Tibial nerve (tissue), 3 donors: Measurements from ENCODE around the gene KIDINS220.

Experiments
- CTCF ChIP-seq, 5 experiments: fragments of 200-600 bp in 3 of 5; fragments of 450-650 bp in 2 of 5; sonication (generic) in 3 of 5; IDR thresholded peaks; one replicate each; pipeline ENCODE4 v1.5.1; 2016 to 2019; ENCODE audit warnings: antibody characterized with exemption in 5 of 5, mild to moderate bottlenecking in 3 of 5, moderate library complexity in 2 of 5
- POLR2A ChIP-seq, 2 donors: fragments of 450-650 bp; IDR thresholded peaks; one replicate each; pipeline ENCODE4 v1.6.1; 2017; ENCODE audit warnings: antibody characterized with exemption in 2 of 2, mild to moderate bottlenecking in 2 of 2, moderate library complexity in 2 of 2

GRCh38 chr2:8714971-8715370 lies 122.4 kb downstream of the KIDINS220 start:
- TF ChIP-seq POLR2A (IDR thresholded peaks at IDR 0.05) (no peak), CTCF (IDR thresholded peaks at IDR 0.05) (no peak)
